Tibial nerve (tissue), 4 donors: ENCODE data around the gene INTS1. TPM values are rescaled to one million over a fixed set of nuclear protein-coding genes. Genes with fewer than 3 reads are reported as not detected.
"Not testable (repeated sequence)": the region's sequence is repeated elsewhere in the genome, so short reads cannot be mapped to it uniquely, and the experiment has no call there.

Source experiments
- DNase-seq, 2 donors: peaks; one replicate each; pipeline ENCODE4 v3.0.0-alpha.2; 2019; ENCODE audit warnings: low spot score in 2 of 2
- H3K27ac ChIP-seq, 4 donors: fragments of 200-600 bp; sonication (generic) in 3 of 4; one replicate each; pipeline ENCODE4 v1.5.1; 2017 to 2019; ENCODE audit warnings: mild to moderate bottlenecking in 1 of 4
- H3K27me3 ChIP-seq, 2 donors: fragments of 200-600 bp; sonication (generic) in 1 of 2; one replicate each; pipeline versions ENCODE4 v1.5.1 to v1.6.0; 2017 to 2019
- H3K36me3 ChIP-seq, 3 donors: fragments of 200-600 bp; sonication (generic); one replicate each; pipeline ENCODE4 v1.5.1; 2018 to 2019
- H3K4me1 ChIP-seq, 4 donors: fragments of 200-600 bp; sonication (generic) in 3 of 4; one replicate each; pipeline ENCODE4 v1.5.1; 2017 to 2019
- H3K4me3 ChIP-seq, 4 donors: fragments of 200-600 bp; sonication (generic) in 3 of 4; one replicate each; pipeline ENCODE4 v1.5.1; 2017 to 2019; ENCODE audit warnings: mild to moderate bottlenecking in 1 of 4, moderate library complexity in 1 of 4
- H3K9me3 ChIP-seq, 4 donors: fragments of 200-600 bp; sonication (generic) in 3 of 4; one replicate each; pipeline ENCODE4 v1.5.1; 2017 to 2019
- EP300 ChIP-seq, 2 donors: sonication (generic); formaldehyde crosslinking; IDR thresholded peaks; one replicate each; pipeline ENCODE4 v1.6.1; 2017; ENCODE audit warnings: antibody characterized with exemption in 2 of 2, mild to moderate bottlenecking in 1 of 2
- POLR2A ChIP-seq, 2 donors: fragments of 450-650 bp; IDR thresholded peaks; one replicate each; pipeline ENCODE4 v1.6.1; 2017; ENCODE audit warnings: antibody characterized with exemption in 2 of 2, mild to moderate bottlenecking in 2 of 2, moderate library complexity in 2 of 2
- WGBS, 2 donors: methylation state at CpG; one replicate each; pipeline ENCODE4 v1.1.5; 2018; 5-methylcytosine and 5-hydroxymethylcytosine counted together
- total RNA-seq, 4 donors: library from RNA; depleted of rRNA; stranded (reverse); fragments of >200 nt; gene quantifications; one replicate each; pipeline ENCODE4 v1.1.0, GENCODE V29; 2016
- TF ChIP-seq, protein P1 (sequence below), 5 experiments: fragments of 200-600 bp in 3 of 5; fragments of 450-650 bp in 2 of 5; sonication (generic) in 3 of 5; IDR thresholded peaks; one replicate each; pipeline ENCODE4 v1.5.1; 2016 to 2019; ENCODE audit warnings: antibody characterized with exemption in 5 of 5, mild to moderate bottlenecking in 3 of 5, moderate library complexity in 2 of 5

INTS1 gene
- total RNA-seq, 4 donors from 2014 or later: 45.7 to 81.6 (median 52.3) TPM

DNA sequence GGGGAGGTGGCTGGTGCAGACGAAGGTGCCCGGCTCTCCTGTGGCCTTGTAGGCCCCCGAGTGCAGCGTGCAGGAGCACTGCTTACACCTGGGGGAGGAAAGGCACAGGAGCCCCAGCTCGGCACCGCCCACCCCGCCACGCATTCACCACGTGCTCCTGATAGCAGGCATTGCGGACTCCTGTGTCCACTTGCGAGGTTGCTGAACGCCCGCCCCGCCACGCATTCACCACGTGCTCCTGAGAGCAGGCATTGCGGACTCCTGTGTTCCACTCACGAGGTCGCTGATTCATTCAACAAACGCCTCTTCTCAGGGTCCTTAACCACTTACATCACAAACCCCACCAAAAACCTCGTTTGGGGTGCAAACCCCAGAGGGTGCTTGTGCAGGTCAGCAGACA, 58.8 kb downstream of the INTS1 start:
- Histone ChIP-seq H3K4me3 (no peak overlapping the region), H3K9me3 (no peaks in the 10 kb centered on the region), H3K27ac (peak overlapping the region in 2 of 4 donors; percentile 72 to 75), H3K36me3 (peaks cover 0 to 57% (median 0%) of the 10 kb centered on the region in 3 donors), H3K27me3 (no peaks in the 10 kb centered on the region), H3K4me1 (peaks cover 0 to 52% (median 35%) of the 10 kb centered on the region in 4 donors)
- no peak for TF ChIP-seq POLR2A (IDR thresholded peaks at IDR 0.05)
- TF ChIP-seq EP300 (IDR thresholded peaks at IDR 0.05): no peak
- TF ChIP-seq, protein P1, sequence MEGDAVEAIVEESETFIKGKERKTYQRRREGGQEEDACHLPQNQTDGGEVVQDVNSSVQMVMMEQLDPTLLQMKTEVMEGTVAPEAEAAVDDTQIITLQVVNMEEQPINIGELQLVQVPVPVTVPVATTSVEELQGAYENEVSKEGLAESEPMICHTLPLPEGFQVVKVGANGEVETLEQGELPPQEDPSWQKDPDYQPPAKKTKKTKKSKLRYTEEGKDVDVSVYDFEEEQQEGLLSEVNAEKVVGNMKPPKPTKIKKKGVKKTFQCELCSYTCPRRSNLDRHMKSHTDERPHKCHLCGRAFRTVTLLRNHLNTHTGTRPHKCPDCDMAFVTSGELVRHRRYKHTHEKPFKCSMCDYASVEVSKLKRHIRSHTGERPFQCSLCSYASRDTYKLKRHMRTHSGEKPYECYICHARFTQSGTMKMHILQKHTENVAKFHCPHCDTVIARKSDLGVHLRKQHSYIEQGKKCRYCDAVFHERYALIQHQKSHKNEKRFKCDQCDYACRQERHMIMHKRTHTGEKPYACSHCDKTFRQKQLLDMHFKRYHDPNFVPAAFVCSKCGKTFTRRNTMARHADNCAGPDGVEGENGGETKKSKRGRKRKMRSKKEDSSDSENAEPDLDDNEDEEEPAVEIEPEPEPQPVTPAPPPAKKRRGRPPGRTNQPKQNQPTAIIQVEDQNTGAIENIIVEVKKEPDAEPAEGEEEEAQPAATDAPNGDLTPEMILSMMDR (IDR thresholded peaks at IDR 0.05): no peak
- WGBS, 2 donors: 84 to 85% methylated on average over 18 to 21 of the region's 21 CpGs
- no peak for DNase-seq

GRCh38 chr7:1444925-1445322, 59.3 kb downstream of the INTS1 start:
- peaks cover 0 to 48% (median 31%) of the 10 kb centered on the region in 4 donors for H3K4me1 ChIP-seq
- no peaks in the 10 kb centered on the region for H3K27me3 ChIP-seq
- H3K27ac ChIP-seq: peak overlapping the region in 2 of 4 donors; percentile 72 to 75
- no peaks in the 10 kb centered on the region for H3K9me3 ChIP-seq
- TF ChIP-seq, protein P1 (IDR thresholded peaks at IDR 0.05): no peak
- TF ChIP-seq EP300 (IDR thresholded peaks at IDR 0.05) (no peak), POLR2A (IDR thresholded peaks at IDR 0.05) (no peak)
- 55 to 59% methylated on average over 18 to 19 of the region's 24 CpGs for WGBS, 2 donors
- DNase-seq: no peak
- H3K36me3 ChIP-seq: peaks cover 0 to 61% (median 0%) of the 10 kb centered on the region in 3 donors
- no peak overlapping the region for H3K4me3 ChIP-seq

DNA sequence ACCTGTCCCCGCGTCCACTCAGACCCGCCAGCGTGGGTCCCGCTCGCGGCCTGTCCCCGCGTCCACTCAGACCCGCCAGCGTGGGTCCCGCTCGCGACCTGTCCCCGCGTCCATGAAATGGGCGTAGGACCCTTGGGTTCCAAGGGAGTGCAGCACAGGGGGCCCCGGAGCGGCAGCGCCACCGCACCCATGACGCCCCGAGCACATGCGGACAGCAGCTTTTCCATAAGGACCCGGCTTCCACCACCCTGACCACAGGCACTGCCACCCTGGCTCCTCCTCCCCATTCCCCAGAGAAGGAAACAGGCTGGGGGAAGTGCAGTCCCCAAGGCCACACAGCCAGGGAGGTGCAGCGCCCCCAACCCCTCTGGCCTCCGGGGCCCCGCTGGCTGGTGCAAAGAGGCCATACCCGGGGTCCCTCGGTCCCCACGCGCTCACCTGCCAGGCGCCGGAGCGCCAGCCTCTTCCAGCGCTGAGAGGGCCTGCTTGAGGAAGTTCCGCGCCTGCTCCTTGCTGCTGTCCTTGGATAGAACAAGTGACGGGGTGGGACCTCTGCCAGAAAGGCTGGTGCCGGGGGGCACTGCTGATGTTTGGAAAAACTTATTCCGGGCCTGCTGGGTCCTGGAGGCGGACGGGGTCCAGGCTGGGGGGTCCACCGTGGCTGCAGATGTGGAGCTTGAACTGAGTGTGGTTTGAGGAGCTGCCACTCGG, 59.8 kb downstream of the INTS1 start:
- no peak for TF ChIP-seq EP300 (IDR thresholded peaks at IDR 0.05)
- TF ChIP-seq, protein P1 (IDR thresholded peaks at IDR 0.05): no peak
- TF ChIP-seq POLR2A (IDR thresholded peaks at IDR 0.05): no peak
- Histone ChIP-seq H3K4me1 (peaks cover 0 to 43% (median 25%) of the 10 kb centered on the region in 4 donors), H3K9me3 (no peaks in the 10 kb centered on the region), H3K36me3 (peaks cover 0 to 61% (median 0%) of the 10 kb centered on the region in 3 donors), H3K4me3 (no peak overlapping the region), H3K27me3 (no peaks in the 10 kb centered on the region), H3K27ac (peak overlapping the region in 1 of 4 donors; percentile 72)
- WGBS, 2 donors: 91 to 96% methylated on average over 30 to 32 of the region's 45 CpGs
- no peak for DNase-seq

- H3K27ac ChIP-seq, H3K27me3 ChIP-seq, H3K9me3 ChIP-seq, H3K4me3 ChIP-seq, DNase-seq: not testable (repeated sequence)
- peaks cover 0 to 36% (median 20%) of the 10 kb centered on the region in 4 donors for H3K4me1 ChIP-seq
- peaks cover 0 to 65% (median 0%) of the 10 kb centered on the region in 3 donors for H3K36me3 ChIP-seq
- 84 to 89% methylated on average over 12 to 13 of the region's 42 CpGs for WGBS, 2 donors
These were observed 60.5 kb downstream of the INTS1 start for GRCh38 chr7:1443587-1444200.

GRCh38 chr7:1442355-1443124, 61.6 kb downstream of the INTS1 start:
- no peaks in the 10 kb centered on the region for H3K27me3 ChIP-seq
- H3K4me3 ChIP-seq: no peak overlapping the region
- no peak overlapping the region for H3K27ac ChIP-seq
- peaks cover 0 to 77% (median 0%) of the 10 kb centered on the region in 3 donors for H3K36me3 ChIP-seq
- TF ChIP-seq, protein P1 (IDR thresholded peaks at IDR 0.05): no peak
- TF ChIP-seq POLR2A (IDR thresholded peaks at IDR 0.05): no peak
- TF ChIP-seq EP300 (IDR thresholded peaks at IDR 0.05): no peak
- no peak for DNase-seq
- H3K9me3 ChIP-seq: no peaks in the 10 kb centered on the region
- 86 to 90% methylated on average over 19 to 20 of the region's 20 CpGs for WGBS, 2 donors
- H3K4me1 ChIP-seq: peaks cover 0 to 24% (median 11%) of the 10 kb centered on the region in 4 donors
